HEK293T (cell line): ENCODE data around the gene TMEM171.

Experiments
- CTCF ChIA-PET: fragments of 350-600 bp; formaldehyde crosslinking; extraction: SDS; loops from one replicate; lab custom pipeline; 2021; ENCODE audit warnings: antibody characterized with exemption, inconsistent platforms; lab: Yijun Ruan, JAX
- POLR2A ChIA-PET: fragments of 350-600 bp; formaldehyde crosslinking; extraction: SDS; loops from one replicate; lab custom pipeline; 2020; ENCODE audit warnings: antibody characterized with exemption, inconsistent platforms; lab: Yijun Ruan, JAX
- DNase-seq: peaks from one replicate; pipeline ENCODE4 v3.0.0; 2012; ENCODE audit warnings: mixed read lengths; ENCODE audit errors: extremely low spot score
- ARNT ChIP-seq: fragments of 450-650 bp; IDR thresholded peaks from 2 replicates; pipeline ENCODE4 v1.6.1; 2017; ENCODE audit warnings: mild to moderate bottlenecking
- BHLHE40 ChIP-seq: fragments of 450-650 bp; IDR thresholded peaks from 2 replicates; pipeline ENCODE4 v1.6.1; 2016; ENCODE audit warnings: mild to moderate bottlenecking, moderate library complexity, borderline replicate concordance
- CTBP1 ChIP-seq: fragments of 450-650 bp; IDR thresholded peaks from 2 replicates; pipeline ENCODE4 v1.6.1; 2016; ENCODE audit warnings: borderline replicate concordance
- ELF4 ChIP-seq: fragments of 450-650 bp; IDR thresholded peaks from 2 replicates; pipeline ENCODE4 v1.6.1; 2017; ENCODE audit warnings: antibody characterized with exemption
- FOXA1 ChIP-seq: fragments of 450-650 bp; IDR thresholded peaks from 2 replicates; pipeline ENCODE4 v1.6.1; 2016; ENCODE audit warnings: mild to moderate bottlenecking
- FOXK2 ChIP-seq: fragments of 450-650 bp; IDR thresholded peaks from 2 replicates; pipeline ENCODE4 v1.6.1; 2016; ENCODE audit warnings: mild to moderate bottlenecking
- FOXM1 ChIP-seq: fragments of 450-650 bp; IDR thresholded peaks from 2 replicates; pipeline ENCODE4 v1.6.1; 2017; ENCODE audit warnings: mild to moderate bottlenecking, borderline replicate concordance
- HDGF ChIP-seq: fragments of 450-650 bp; IDR thresholded peaks from 2 replicates; pipeline ENCODE4 v1.6.1; 2017; ENCODE audit warnings: antibody characterized with exemption, borderline replicate concordance
- L3MBTL2 ChIP-seq: fragments of 450-650 bp; conservative IDR thresholded peaks from 2 replicates; pipeline ENCODE4 v1.6.1; 2016; ENCODE audit warnings: mild to moderate bottlenecking
- LEF1 ChIP-seq: fragments of 450-650 bp; IDR thresholded peaks from 2 replicates; pipeline ENCODE4 v1.6.1; 2017; ENCODE audit warnings: mild to moderate bottlenecking, borderline replicate concordance
- NFRKB ChIP-seq: fragments of 450-650 bp; IDR thresholded peaks from 2 replicates; pipeline ENCODE4 v1.6.1; 2016; ENCODE audit warnings: mild to moderate bottlenecking, moderate library complexity
- PKNOX1 ChIP-seq: fragments of 450-650 bp; IDR thresholded peaks from 2 replicates; pipeline ENCODE4 v1.6.1; 2016
- SP1 ChIP-seq: fragments of 450-650 bp; IDR thresholded peaks from 2 replicates; pipeline ENCODE4 v1.6.1; 2017
- SUZ12 ChIP-seq: fragments of 450-650 bp; IDR thresholded peaks from 2 replicates; pipeline ENCODE4 v1.6.1; 2016; ENCODE audit warnings: mild to moderate bottlenecking
- TARDBP ChIP-seq: fragments of 450-650 bp; IDR thresholded peaks from 2 replicates; pipeline ENCODE4 v1.6.1; 2016
- ZNF384 ChIP-seq: fragments of 450-650 bp; IDR thresholded peaks from 2 replicates; pipeline ENCODE4 v1.6.1; 2016

Gene TMEM171

GRCh38 chr5:73096239-73096575 lies 24.2 kb upstream of the TMEM171 start:
- TF ChIP-seq PKNOX1 = no peak
- no peak for DNase-seq
- CTCF ChIA-PET = no interaction called here
- POLR2A ChIA-PET = no interaction called here

GRCh38 chr5:73097740-73098139 lies 22.6 kb upstream of the TMEM171 start:
- POLR2A ChIA-PET = no interaction called here
- TF ChIP-seq ELF4 (no peak), SUZ12 (no peak), NFRKB (no peak), FOXA1 (no peak), ZNF384 (no peak), CTBP1 (no peak), FOXK2 (no peak), TARDBP (no peak), HDGF (no peak), BHLHE40 (no peak), PKNOX1 (no peak), LEF1 (no peak), FOXM1 (no peak), SP1 (no peak)
- CTCF ChIA-PET = no interaction called here
- DNase-seq = no peak

- DNase-seq = no peak
- POLR2A ChIA-PET = no interaction called here
- CTCF ChIA-PET = interaction anchor here (0.6 to 1.3 kb wide), 2 partner anchors 10 to 116 kb away, joined by 3 read pairs; no protein-coding TSS in a partner anchor
- TF ChIP-seq HDGF (no peak), NFRKB (no peak), ZNF384 (no peak), SP1 (no peak), FOXK2 (no peak), CTBP1 (no peak)
These were observed 20.3 kb upstream of the TMEM171 start for GRCh38 chr5:73100109-73100508.

- POLR2A ChIA-PET = no interaction called here
- no peak for TF ChIP-seq FOXA1
- CTCF ChIA-PET = no interaction called here
- no peak for DNase-seq
These were observed 16.5 kb upstream of the TMEM171 start for GRCh38 chr5:73103870-73104299.

GRCh38 chr5:73104326-73104725 lies 16.0 kb upstream of the TMEM171 start:
- TF ChIP-seq ARNT (no peak), L3MBTL2 (no peak), TARDBP (no peak), ELF4 (no peak), NFRKB (no peak), SP1 (no peak), HDGF (no peak)
- POLR2A ChIA-PET = interaction anchor here (1.5 kb wide), 1 partner anchor 13 kb away, joined by 4 read pairs; no protein-coding TSS in a partner anchor
- CTCF ChIA-PET = no interaction called here
- DNase-seq = no peak

DNA sequence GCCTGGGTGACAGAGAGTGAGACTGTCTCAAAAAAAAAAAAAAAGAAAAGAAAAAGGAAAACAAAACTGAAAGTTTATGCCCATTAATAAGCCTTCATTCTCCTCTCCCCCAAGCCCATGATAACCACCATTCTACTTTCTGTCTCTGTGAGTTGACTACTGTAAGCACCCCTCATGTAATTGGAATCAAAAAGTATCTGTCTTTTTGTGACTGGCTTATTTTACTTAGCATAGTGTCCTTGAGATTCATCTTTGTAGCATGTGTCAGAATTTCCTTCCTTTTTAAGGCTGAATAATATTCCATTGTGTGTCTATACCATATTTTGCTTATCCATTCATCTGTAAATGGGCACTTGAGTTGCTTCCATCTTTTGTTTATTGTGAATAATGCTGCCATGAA lies 14.0 kb upstream of the TMEM171 start:
- ChIA-PET CTCF (no interaction called here), POLR2A (no interaction called here)
- TF ChIP-seq FOXM1 (no peak), FOXK2 (no peak), SP1 (no peak), BHLHE40 (no peak), LEF1 (no peak), CTBP1 (no peak), HDGF (no peak), SUZ12 (no peak), TARDBP (no peak), FOXA1 (no peak), NFRKB (no peak), ARNT (no peak), PKNOX1 (no peak), ZNF384 (no peak)
- DNase-seq = no peak

GRCh38 chr5:73110190-73110589 lies 10.2 kb upstream of the TMEM171 start:
- no peak for DNase-seq
- ChIA-PET POLR2A (no interaction called here), CTCF (interaction anchor here (0.5 kb wide), 1 partner anchor 21 kb away, joined by 3 read pairs; no protein-coding TSS in a partner anchor)
- no peak for TF ChIP-seq LEF1
- TF ChIP-seq FOXK2 = no peak
- no peak for TF ChIP-seq PKNOX1
- no peak for TF ChIP-seq FOXM1
- no peak for TF ChIP-seq FOXA1
- no peak for TF ChIP-seq SUZ12
- TF ChIP-seq HDGF = no peak
- no peak for TF ChIP-seq CTBP1
- no peak for TF ChIP-seq ARNT
- no peak for TF ChIP-seq BHLHE40
- TF ChIP-seq NFRKB = no peak
